Fibroblast of mammary gland (primary cell): Measurements from ENCODE around the gene LRP1B.

Experiments
- DNase-seq: peaks from one replicate; pipeline ENCODE4 v3.0.0-alpha.2; 2010; ENCODE audit warnings: low read depth
- H3K4me3 ChIP-seq: 2 replicates; pipeline ENCODE4 v1.5.1; 2011; ENCODE audit warnings: low read depth, mild to moderate bottlenecking, low read length, moderate library complexity; ENCODE audit not compliant: control insufficient read depth
- CTCF ChIP-seq: conservative IDR thresholded peaks from 2 replicates; pipeline ENCODE4 v1.5.1; 2011; ENCODE audit warnings: low read depth, low read length, inconsistent platforms; ENCODE audit not compliant: control insufficient read depth, insufficient read depth

Gene LRP1B

DNA sequence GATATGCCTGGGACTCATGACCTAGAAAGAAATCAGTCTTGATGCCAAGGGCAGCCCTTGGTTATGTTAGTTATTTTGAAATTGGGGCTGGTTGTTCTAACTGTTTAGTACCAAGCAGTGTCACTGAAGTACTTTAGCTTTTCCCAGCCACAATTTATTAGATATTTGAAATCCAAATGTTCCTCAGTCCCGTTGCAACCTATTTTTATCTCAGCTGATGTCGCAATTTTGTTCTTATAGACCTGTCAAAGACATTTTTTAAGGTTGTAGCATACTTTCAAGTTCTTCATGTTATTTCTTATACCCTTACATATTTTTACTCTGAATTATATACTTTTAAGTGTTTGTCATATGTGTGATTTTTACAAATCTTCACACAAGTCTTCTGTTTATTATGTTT, 100.1 kb downstream of the LRP1B start:
- H3K4me3 ChIP-seq, result no peak overlapping the region
- no peak for TF ChIP-seq CTCF
- no peak for DNase-seq

GRCh38 chr2:142029974-142030373, 100.8 kb downstream of the LRP1B start:
- DNase-seq, result no peak
- TF ChIP-seq CTCF, result no peak
- H3K4me3 ChIP-seq, result no peak overlapping the region

- TF ChIP-seq CTCF, result no peak
- no peak overlapping the region for H3K4me3 ChIP-seq
- no peak for DNase-seq
Observed at GRCh38 chr2:142025394-142025793, 105.4 kb downstream of the LRP1B start.

DNA sequence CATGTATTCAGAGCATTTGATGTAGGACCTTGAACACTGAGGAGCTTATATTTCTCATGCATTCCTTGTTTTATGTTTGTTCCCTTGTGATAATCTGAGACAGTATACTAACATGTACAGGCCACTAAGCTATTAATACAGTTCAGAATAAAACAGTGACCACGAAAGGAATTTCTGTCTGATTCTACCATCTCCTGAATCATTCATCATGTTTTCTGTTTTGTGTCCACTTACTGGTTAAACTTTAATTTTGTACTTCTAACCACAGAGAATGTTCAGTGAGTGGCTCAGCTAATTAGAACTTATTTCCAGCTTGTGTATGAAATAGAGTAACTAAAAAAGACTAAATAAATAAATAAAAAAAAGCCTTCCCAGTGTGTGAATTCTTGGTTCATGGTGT, 110.4 kb downstream of the LRP1B start:
- no peak for TF ChIP-seq CTCF
- DNase-seq, result no peak
- no peak overlapping the region for H3K4me3 ChIP-seq

DNA sequence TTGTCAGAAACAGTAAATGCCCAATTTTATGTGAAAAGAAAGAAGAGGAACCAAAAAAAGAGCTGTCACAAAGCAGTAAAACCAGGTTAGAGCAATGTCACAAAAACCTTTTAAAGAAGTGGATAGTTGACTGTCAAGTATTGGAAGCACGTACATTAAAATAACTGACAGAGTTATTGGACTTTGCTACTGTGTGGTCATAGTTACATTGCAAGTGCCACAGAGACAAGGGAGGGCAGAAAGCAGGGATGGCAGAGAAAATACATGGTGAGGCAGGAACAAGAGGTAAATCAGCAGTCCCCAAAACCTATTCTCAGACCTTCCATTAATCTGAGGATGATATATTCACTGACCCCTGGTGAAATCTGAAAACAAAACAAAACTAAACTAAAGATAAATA, 116.3 kb downstream of the LRP1B start:
- no peak for DNase-seq
- H3K4me3 ChIP-seq, result no peak overlapping the region
- no peak for TF ChIP-seq CTCF

DNA sequence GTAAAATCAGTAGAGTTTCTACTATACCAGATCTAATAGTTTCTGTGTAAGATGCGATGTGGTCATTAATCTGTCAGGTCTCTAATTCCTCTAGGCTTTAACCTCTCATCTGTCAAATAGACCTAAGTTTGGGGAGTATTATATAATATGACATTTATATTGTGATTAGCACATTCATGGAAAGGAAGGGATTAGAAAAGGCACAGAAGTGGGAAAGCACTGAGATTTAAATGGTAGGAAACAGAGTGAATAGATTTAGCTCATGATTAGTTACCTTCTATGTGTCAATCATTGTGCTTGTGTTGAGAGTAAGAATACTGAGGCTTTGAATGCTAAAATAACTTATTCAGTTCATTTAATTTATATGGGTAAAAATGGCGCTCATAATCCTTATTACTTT, 118.0 kb downstream of the LRP1B start:
- no peak overlapping the region for H3K4me3 ChIP-seq
- no peak for TF ChIP-seq CTCF
- no peak for DNase-seq
